SW480 (cell line): ENCODE results near the gene DEGS1.

Experiments
- DNase-seq: peaks from one replicate; pipeline ENCODE4 v3.0.0-alpha.2; 2016; ENCODE audit warnings: low spot score

Gene DEGS1

DNA sequence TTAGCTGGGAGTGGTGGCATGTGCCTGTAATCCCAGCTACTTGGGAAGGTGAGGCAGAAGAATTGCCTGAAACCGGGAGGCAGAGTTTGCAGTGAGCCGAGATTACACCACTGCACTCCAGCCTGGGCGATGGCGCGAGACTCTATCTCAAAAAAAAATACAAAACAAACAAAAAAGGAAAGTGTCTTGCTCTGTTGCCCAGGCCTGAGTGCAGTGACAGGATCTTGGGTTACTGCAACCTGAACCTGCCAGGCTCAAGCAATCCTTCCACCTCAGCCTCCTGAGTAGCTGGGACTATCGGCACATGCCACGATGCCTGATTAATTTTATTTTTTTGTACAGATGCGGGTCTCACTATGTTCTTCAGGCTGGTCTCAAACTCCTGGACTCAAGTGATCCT lies 33.3 kb downstream of the DEGS1 start:
- no peak for DNase-seq

DNA sequence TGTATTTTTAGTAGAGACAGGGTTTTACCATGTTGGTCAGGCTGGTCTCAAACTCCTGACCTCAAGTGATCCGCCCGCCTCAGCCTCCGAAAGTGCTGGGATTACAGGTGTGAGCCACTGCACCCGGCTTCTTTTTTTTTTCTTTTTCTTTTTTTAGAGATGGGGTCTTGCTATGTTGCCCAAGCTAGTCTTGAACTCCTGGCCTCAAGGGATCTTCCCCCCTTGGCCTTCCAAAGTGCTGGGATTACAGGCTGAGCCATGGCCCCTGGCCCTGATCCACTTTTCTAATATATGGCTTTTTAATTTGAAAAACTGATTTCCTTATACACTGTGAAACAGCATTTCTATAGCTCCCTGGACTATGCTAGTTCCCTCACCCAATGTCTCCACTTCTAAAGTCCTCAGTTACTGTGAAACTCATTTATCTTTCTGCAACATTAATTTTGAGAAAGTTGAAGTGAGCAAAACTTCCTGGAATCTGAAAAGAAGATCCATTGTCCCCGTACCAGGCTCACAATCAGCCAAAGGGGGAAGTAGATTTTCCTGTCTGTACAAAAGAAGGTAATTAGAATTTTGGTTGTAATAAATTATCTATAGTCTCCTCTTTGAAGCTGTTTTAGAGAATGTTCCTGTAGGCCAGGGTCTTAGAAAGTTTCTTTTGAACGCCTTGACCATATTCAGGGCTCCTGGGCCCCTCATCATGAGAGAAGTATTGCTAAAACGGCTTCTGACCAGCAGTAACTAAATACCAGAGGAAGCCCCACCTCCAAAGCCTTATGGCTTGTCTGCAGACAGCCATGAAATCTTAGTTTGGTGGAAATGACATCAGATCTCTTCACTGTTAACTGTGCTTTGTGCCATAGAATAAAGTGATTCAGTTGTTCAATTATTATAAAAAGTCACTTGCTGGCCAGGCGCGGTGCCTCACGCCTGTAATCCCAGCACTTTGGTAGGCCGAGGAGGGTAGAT lies 34.9 kb downstream of the DEGS1 start:
- DNase-seq = no peak

DNA sequence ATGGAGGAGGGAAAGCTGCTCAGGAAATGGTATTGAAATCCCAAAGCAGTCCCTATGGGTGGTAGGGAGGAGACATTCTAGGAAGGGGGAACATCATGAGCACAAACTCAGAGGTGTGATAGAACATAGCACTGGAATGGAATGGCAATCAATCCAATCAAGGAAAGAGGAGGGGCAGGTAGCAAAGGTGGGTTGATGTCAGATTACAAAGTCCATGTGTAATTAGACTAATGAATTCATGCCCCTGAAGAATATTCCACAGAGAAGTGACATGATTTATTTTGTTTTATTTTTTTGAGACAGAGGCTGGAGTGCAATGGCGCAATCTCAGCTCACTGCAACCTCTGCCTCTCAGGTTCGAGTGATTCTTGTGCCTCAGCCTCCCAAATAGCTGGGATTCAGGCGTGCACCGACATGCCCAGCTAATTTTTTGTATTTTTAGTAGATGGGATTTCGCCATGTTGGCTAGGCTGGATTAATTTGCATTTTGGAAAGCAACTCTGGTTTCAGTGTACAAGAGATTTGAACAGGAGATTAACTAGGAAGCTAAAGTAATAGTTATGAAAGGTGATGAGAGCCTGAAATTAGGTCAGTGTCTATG lies 36.1 kb downstream of the DEGS1 start:
- DNase-seq = no peak

DNA sequence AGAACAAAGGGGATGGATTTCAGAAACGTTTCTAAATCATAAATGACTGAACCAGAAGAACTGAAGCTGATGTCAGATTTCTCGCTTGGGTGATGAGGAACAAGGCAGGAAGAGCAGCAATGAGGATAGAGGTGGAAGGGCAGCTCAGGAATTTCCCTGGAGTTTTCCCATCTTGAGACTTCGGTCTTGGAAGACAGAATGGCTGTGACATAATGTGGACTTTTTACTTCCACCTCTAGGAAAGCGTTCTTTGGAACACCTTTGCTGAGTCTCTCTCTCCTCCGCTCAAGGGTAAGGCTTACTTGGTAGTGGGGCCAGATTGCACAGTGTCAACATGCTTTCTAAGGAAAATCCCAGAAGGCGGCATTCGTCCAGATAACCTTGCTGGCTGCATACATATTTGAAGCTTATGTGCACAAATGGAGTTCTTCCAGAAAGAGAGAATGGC lies 36.6 kb downstream of the DEGS1 start:
- DNase-seq = no peak

GRCh38 chr1:224223819-224224714 lies 41.0 kb downstream of the DEGS1 start:
- no peak for DNase-seq

GRCh38 chr1:224226849-224227502 lies 43.9 kb downstream of the DEGS1 start:
- DNase-seq = no peak

GRCh38 chr1:224234017-224234416 lies 51.0 kb downstream of the DEGS1 start:
- DNase-seq = no peak

DNA sequence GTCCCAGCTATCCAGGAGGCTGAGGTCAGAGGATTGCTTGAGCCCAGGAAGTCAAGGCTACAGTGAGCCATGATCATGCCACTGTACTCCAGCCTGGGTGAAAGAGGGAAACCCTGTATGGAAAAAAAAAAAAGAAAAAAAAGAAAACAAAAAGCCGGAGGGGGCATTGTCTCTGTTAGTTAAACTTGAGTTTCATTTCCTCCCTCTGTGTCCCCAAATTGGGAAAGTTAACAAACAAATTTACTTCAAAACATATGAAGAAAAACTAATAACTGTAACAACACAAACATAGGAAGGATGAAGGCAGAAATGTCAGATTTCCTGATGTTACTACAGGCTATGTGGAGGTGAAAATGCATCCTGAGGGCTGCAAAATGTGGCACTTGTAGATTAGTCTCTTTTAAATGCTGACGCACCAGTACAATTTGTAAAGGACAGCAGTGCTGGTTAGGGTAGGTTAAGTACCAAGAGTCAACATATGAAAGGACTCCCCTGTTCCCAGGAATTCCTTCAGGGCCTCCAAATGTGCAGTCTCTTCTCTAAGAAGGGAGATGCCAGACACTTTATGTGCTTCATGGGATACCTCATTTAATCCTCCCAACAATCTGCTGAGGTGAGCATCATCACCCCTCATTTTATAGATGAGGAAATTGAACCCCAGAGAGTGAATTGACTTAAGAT lies 52.9 kb downstream of the DEGS1 start:
- DNase-seq = no peak

- no peak for DNase-seq
Measured at GRCh38 chr1:224237119-224237881, 54.3 kb downstream of the DEGS1 start.

- DNase-seq = no peak
Measured at GRCh38 chr1:224238212-224238611, 55.2 kb downstream of the DEGS1 start.

- DNase-seq = no peak
Measured at GRCh38 chr1:224238756-224239155, 55.7 kb downstream of the DEGS1 start.
